OCI-LY7 (cell line): Measurements from ENCODE around the gene IPPK.

Experiments
- EZH2phosphoT487 ChIP-seq: fragments of 200-600 bp; sonication (generic); IDR thresholded peaks from 2 replicates; pipeline ENCODE4 v1.6.1; 2018; ENCODE audit warnings: low read depth, borderline replicate concordance, mild to moderate bottlenecking, mixed run types, antibody characterized with exemption, low read length, moderate library complexity, mixed read lengths
- TF ChIP-seq, protein P1 (sequence below): fragments of 200-600 bp; sonication (generic); conservative IDR thresholded peaks from 2 replicates; pipeline ENCODE4 v1.5.1; 2014; ENCODE audit warnings: mild to moderate bottlenecking, antibody characterized with exemption, low read length, moderate library complexity, mixed read lengths

DNA sequence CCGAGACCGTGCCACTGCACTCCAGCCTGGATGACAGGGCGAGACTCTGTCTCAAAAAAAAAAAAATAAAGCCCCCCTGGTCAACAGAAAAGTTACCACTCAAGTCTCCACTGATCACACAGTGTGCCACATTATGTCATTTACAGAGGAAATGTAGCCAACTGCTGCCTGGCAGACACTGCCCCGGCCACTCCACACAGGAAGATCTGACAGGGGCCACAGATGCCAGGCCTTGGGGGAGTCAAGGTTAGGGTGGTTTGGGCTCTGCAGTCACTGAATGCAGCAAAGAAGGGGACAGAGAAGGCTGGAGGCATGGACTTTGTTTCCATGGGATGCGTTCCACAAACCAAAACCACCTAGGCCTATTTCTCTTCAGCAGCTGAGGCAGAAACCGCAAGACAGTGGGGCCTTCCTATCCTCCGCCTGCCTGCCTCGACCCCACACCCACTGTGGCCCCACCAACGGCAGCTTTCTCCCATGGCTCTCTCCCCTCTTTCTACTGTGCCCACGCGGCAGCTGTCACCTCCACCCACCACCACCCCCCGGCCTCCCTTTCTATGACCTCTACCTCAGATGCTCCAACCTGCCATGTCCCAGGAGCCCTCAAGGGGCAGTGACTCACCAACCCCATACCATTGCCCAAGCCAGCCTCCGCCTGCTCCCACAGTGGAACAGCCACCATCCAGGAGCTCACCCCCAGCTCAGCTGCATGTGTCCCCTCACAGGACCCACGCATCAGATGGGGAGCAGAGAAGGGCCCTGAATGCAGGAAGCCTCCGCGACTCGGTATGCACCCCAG lies 12.4 kb downstream of the IPPK start:
- TF ChIP-seq, protein P1, sequence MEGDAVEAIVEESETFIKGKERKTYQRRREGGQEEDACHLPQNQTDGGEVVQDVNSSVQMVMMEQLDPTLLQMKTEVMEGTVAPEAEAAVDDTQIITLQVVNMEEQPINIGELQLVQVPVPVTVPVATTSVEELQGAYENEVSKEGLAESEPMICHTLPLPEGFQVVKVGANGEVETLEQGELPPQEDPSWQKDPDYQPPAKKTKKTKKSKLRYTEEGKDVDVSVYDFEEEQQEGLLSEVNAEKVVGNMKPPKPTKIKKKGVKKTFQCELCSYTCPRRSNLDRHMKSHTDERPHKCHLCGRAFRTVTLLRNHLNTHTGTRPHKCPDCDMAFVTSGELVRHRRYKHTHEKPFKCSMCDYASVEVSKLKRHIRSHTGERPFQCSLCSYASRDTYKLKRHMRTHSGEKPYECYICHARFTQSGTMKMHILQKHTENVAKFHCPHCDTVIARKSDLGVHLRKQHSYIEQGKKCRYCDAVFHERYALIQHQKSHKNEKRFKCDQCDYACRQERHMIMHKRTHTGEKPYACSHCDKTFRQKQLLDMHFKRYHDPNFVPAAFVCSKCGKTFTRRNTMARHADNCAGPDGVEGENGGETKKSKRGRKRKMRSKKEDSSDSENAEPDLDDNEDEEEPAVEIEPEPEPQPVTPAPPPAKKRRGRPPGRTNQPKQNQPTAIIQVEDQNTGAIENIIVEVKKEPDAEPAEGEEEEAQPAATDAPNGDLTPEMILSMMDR: no peak
- no peak for TF ChIP-seq EZH2phosphoT487
